Measurements from ENCODE around the gene NECAB3.

The NECAB3 gene

GRCh38 chr20:33676652-33677645, 2.7 kb upstream of the NECAB3 start:
- no peak for DNase-seq (ENCODE audit: low read depth)
- no peak for TF ChIP-seq CTCF (IDR thresholded peaks at IDR 0.05; ENCODE audit: low read depth, low read length, missing control alignments)
- no peak overlapping the region for H3K4me3 ChIP-seq (ENCODE audit: low read depth, low read length)

GRCh38 chr20:33676121-33676520, 1.9 kb upstream of the NECAB3 start:
- no peak for TF ChIP-seq CTCF (IDR thresholded peaks at IDR 0.05; ENCODE audit: low read depth, low read length, missing control alignments)
- no peak for DNase-seq (ENCODE audit: low read depth)
- no peak overlapping the region for H3K4me3 ChIP-seq (ENCODE audit: low read depth, low read length)

- no peak for DNase-seq (ENCODE audit: low read depth)
- no peak for TF ChIP-seq CTCF (IDR thresholded peaks at IDR 0.05; ENCODE audit: low read depth, low read length, missing control alignments)
- H3K4me3 ChIP-seq (ENCODE audit: low read depth, low read length) = no peak overlapping the region
Observed at GRCh38 chr20:33675136-33675959, 1.1 kb upstream of the NECAB3 start.

- peak overlapping the region; percentile 72 for H3K4me3 ChIP-seq (ENCODE audit: low read depth, low read length)
- DNase-seq (ENCODE audit: low read depth) = no peak
- TF ChIP-seq CTCF (IDR thresholded peaks at IDR 0.05; ENCODE audit: low read depth, low read length, missing control alignments) = no peak
Observed at GRCh38 chr20:33673410-33674293, 576 bp downstream of the NECAB3 start.

GRCh38 chr20:33673114-33673409, 1.2 kb downstream of the NECAB3 start:
- DNase-seq (ENCODE audit: low read depth) = no peak
- no peak for TF ChIP-seq CTCF (IDR thresholded peaks at IDR 0.05; ENCODE audit: low read depth, low read length, missing control alignments)
- no peak overlapping the region; the same call in 1 of the 2 replicates for H3K4me3 ChIP-seq (ENCODE audit: low read depth, low read length)

GRCh38 chr20:33672426-33673113, 1.7 kb downstream of the NECAB3 start:
- no peak for DNase-seq (ENCODE audit: low read depth)
- no peak for TF ChIP-seq CTCF (IDR thresholded peaks at IDR 0.05; ENCODE audit: low read depth, low read length, missing control alignments)
- H3K4me3 ChIP-seq (ENCODE audit: low read depth, low read length) = no peak overlapping the region
